Parathyroid adenoma (tissue), 2 donors: ENCODE measurements around the gene TUBB6.

Experiments
- H2AFZ ChIP-seq: fragments of 300-600 bp; sonication (generic); one replicate; pipeline ENCODE4 v1.7.0; 2017; ENCODE audit warnings: antibody characterized with exemption, mild to moderate bottlenecking
- H3K27ac ChIP-seq: fragments of 300-600 bp; sonication (generic); one replicate; pipeline ENCODE4 v1.7.0; 2017
- H3K27me3 ChIP-seq: fragments of 300-600 bp; sonication (generic); one replicate; pipeline ENCODE4 v1.7.0; 2017; ENCODE audit warnings: low read length; ENCODE audit not compliant: control insufficient read depth, insufficient read depth
- H3K36me3 ChIP-seq: fragments of 300-600 bp; sonication (generic); one replicate; pipeline ENCODE4 v1.7.0; 2017; ENCODE audit warnings: low read length; ENCODE audit not compliant: control insufficient read depth, insufficient read depth
- H3K4me1 ChIP-seq: fragments of 300-600 bp; sonication (generic); one replicate; pipeline ENCODE4 v1.7.0; 2017; ENCODE audit warnings: control low read depth
- H3K4me2 ChIP-seq: fragments of 300-600 bp; sonication (generic); one replicate; pipeline ENCODE4 v1.7.0; 2017; ENCODE audit warnings: low read length
- H3K4me3 ChIP-seq: fragments of 300-600 bp; sonication (generic); one replicate; pipeline ENCODE4 v1.7.0; 2017; ENCODE audit warnings: low read depth, low read length
- H3K79me2 ChIP-seq: fragments of 300-600 bp; sonication (generic); one replicate; pipeline ENCODE4 v1.7.0; 2017; ENCODE audit warnings: control low read depth
- H3K9ac ChIP-seq: fragments of 300-600 bp; sonication (generic); one replicate; pipeline ENCODE4 v1.7.0; 2017; ENCODE audit warnings: mild to moderate bottlenecking
- H3K9me3 ChIP-seq: fragments of 300-600 bp; sonication (generic); one replicate; pipeline ENCODE4 v1.7.0; 2017; ENCODE audit warnings: low read length; ENCODE audit not compliant: control insufficient read depth
- TF ChIP-seq, protein P1 (sequence below): fragments of 300-600 bp; sonication (generic); IDR thresholded peaks from one replicate; pipeline ENCODE4 v1.7.0; 2017; ENCODE audit warnings: antibody characterized with exemption, mild to moderate bottlenecking
- donor health status: primary hyperparathyroidism.

The TUBB6 gene

DNA sequence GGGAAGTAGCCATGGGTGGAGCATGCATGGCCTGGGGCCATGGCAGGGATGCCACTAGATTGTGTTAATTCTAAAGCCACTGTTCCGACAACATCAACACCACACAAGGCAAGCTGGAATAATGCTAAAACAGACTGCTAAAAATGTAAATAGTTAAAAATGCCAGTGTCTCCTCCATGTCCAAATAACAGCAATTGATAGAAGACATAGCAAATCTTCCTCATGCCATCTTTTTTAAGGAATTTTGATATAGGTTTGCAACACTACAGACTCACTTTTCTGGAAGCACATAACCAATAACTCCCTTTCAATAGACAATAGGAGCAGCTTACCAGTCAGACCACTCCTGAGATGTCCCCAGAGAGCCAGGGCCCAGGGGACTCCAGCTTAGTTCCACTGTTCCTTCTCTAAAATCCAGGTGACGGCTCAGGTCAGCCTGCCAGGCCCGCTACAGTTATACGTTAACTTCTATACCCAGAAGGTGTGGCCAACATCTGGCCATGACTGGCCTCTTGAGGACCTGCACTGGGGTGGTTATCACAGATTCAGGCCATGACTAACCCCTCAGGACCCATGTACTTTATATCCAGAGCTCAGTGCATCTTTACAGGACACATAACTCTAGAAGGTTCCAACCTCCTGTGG, 20.3 kb downstream of the TUBB6 start:
- TF ChIP-seq, protein P1, sequence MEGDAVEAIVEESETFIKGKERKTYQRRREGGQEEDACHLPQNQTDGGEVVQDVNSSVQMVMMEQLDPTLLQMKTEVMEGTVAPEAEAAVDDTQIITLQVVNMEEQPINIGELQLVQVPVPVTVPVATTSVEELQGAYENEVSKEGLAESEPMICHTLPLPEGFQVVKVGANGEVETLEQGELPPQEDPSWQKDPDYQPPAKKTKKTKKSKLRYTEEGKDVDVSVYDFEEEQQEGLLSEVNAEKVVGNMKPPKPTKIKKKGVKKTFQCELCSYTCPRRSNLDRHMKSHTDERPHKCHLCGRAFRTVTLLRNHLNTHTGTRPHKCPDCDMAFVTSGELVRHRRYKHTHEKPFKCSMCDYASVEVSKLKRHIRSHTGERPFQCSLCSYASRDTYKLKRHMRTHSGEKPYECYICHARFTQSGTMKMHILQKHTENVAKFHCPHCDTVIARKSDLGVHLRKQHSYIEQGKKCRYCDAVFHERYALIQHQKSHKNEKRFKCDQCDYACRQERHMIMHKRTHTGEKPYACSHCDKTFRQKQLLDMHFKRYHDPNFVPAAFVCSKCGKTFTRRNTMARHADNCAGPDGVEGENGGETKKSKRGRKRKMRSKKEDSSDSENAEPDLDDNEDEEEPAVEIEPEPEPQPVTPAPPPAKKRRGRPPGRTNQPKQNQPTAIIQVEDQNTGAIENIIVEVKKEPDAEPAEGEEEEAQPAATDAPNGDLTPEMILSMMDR = no peak
- no peaks in the 10 kb centered on the region for H3K4me1 ChIP-seq
- no peaks in the 10 kb centered on the region for H3K27me3 ChIP-seq
- H3K9me3 ChIP-seq = no peaks in the 10 kb centered on the region
- H3K79me2 ChIP-seq = no peaks in the 10 kb centered on the region
- H2AFZ ChIP-seq = no peak overlapping the region
- H3K36me3 ChIP-seq = no peaks in the 10 kb centered on the region
- no peak overlapping the region for H3K27ac ChIP-seq
- no peak overlapping the region for H3K4me3 ChIP-seq
- no peak overlapping the region for H3K4me2 ChIP-seq
- no peak overlapping the region for H3K9ac ChIP-seq

DNA sequence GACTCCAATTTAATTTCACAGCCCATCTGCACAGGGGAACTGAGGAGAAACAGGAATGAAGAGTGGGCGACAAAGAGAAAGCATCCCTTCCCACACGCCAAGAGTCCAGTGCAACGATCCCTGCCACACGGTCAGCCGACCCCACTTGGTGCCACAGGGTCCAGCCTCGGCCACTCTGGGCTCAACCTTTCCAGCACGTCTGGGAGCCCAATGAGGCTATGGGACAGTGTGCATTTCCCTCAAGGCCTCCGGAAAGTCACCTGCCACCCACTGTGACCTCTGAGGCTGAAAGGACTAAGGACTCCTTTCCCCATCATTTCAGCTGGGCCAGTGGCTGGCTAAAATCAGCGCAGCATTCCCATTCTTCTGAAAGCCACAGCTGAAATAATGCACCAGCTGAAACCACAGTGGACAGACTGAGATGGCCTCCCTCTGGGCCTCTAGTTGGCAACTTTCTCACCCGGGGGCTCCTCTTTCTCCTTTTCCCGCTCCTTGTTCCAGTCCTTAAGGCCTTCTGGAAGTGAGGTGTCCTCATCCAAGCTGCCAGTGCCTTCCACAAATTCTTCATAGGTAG, 21.2 kb downstream of the TUBB6 start:
- no peak overlapping the region for H3K27ac ChIP-seq
- no peaks in the 10 kb centered on the region for H3K36me3 ChIP-seq

DNA sequence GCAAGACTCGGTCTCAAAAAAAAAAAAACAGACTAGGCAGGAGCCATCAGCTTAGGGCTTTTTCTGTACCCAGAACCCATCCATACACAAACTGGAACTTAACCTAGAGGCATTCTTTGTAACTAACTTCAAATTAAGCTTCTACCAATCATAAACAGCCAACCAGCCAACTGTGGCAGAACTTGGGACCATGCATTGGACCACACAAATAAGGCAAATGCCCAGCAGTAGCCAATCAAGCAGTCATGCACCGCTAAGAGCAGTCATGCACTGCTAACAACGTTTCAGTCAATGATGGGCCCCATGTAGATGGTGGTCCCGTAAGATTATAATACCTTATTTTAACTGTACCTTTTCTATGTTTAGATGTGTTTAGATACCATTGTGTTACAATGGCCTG, 22.7 kb downstream of the TUBB6 start:
- Histone ChIP-seq H3K27me3 (no peaks in the 10 kb centered on the region), H3K36me3 (no peaks in the 10 kb centered on the region), H3K4me3 (no peak overlapping the region), H2AFZ (no peak overlapping the region), H3K9me3 (no peaks in the 10 kb centered on the region), H3K4me1 (no peaks in the 10 kb centered on the region), H3K79me2 (no peaks in the 10 kb centered on the region), H3K27ac (no peak overlapping the region), H3K4me2 (no peak overlapping the region), H3K9ac (no peak overlapping the region)
- TF ChIP-seq, protein P1 = no peak

More for the DNA sequence above, 21.2 kb downstream of the TUBB6 start:
- Histone ChIP-seq H2AFZ (no peak overlapping the region), H3K9ac (no peak overlapping the region), H3K4me1 (no peaks in the 10 kb centered on the region), H3K27me3 (no peaks in the 10 kb centered on the region), H3K4me2 (no peak overlapping the region), H3K9me3 (no peaks in the 10 kb centered on the region), H3K4me3 (no peak overlapping the region), H3K79me2 (no peaks in the 10 kb centered on the region)
- TF ChIP-seq, protein P1 = no peak

DNA sequence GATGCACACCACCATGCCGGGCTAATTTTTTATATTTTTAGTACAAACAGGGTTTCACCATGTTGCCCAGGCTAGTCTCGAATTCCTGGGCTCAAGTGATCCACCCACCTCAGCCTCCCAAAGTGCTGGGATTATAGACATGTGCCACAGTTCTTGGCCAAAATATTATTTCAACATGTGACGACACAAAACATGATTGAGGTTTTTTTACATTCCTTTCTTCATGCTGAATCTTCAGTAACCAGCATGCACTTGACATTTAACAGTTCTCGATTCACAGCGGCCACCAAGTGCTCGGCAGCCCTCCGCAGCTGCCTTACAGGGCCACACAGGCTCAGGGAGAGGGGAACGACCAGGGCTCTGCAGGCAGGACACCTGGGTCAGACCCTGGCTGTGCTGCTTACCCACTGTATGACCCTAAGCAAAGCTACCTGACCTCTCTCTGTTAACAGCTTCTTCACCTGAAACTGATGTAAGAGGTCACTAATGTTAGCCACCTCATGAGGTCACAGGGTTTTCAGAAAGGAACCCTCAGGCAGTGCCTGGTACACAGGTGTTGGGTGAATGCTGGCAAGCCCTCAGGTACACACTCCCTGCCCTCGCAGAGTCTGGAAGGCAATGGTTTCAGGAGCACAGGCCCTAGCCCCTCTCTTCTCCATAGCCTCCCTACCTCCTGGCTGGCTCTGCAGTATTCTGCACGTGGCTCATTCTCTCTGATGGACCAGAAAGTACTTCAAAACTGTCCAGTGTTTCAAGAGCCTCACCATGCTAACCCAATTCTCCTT, 25.7 kb downstream of the TUBB6 start:
- peaks cover 2% of the 10 kb centered on the region for H3K36me3 ChIP-seq
- TF ChIP-seq, protein P1 = no peak
- no peaks in the 10 kb centered on the region for H3K27me3 ChIP-seq
- H3K27ac ChIP-seq = no peak overlapping the region
- no peaks in the 10 kb centered on the region for H3K9me3 ChIP-seq
- H2AFZ ChIP-seq = no peak overlapping the region
- no peak overlapping the region for H3K4me3 ChIP-seq
- H3K4me2 ChIP-seq = no peak overlapping the region
- H3K79me2 ChIP-seq = peaks cover 4% of the 10 kb centered on the region
- H3K4me1 ChIP-seq = no peaks in the 10 kb centered on the region
- H3K9ac ChIP-seq = no peak overlapping the region
